GM19238 (cell line): Measurements from ENCODE around the gene PLEK2.
"Not testable (repeated sequence)": the region's sequence is repeated elsewhere in the genome, so short reads cannot be mapped to it uniquely, and the experiment has no call there.

Source experiments
- DNase-seq: peaks from one replicate; pipeline ENCODE4 v3.0.0; 2011; ENCODE audit warnings: low spot score; ENCODE audit not compliant: insufficient read length

The PLEK2 gene

DNA sequence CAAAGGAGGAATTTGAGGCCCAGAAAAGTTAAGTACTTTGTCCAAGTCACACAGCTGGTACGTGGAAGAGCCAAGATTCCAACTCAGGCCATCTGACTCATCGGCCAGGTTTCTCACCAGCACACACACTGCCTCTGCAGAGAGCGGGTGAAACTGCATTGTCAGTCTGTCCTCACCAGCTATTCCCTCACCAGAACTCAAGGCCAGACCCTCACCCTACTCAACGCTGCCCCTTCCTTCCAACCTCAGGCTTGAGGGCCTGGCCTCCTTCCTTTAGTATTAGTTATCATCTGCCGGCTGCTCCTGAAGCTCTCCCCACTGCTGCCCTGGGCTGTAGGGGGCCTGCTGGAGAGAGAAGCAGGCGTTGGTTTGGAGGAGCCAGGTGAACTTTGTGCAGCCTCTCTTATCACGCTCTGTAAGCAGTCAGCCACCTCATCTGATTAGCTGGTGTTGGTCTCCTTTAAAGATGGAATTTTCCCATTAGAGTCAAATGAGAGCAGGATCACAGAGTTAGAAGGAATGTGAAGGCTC is 16.6 kb upstream of the PLEK2 start:
- no peak for DNase-seq

DNA sequence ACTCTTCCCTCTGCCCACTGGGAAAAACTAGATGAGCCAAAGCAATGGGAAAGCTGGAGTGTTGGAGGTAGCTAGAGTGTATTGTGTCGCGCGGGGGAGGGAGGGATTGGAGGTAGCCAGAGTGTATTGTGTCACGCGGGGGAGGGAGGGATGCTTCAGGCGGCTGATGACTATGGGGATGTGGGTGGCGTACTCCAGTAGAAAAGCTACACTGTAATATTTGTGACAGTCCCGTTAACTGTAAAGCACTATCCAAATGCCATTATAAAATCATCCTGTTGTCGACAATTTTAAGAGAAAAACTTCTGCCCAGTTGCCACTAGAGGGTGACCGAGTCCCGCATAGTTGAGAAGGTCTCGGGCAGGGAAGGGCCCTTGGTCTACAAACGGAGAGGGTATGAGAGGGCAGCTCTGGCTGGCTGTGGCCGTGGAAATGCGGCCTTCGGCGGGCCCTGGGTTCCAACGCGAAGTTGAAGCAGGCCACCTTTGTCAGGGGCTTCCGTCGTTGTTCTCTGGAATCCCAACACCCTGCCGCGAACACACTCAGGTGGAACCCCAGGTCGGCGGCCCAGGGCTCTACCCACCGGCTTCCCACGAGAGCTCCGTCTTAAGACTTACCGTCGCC is 15.1 kb upstream of the PLEK2 start:
- peak; percentile 77 for DNase-seq

DNA sequence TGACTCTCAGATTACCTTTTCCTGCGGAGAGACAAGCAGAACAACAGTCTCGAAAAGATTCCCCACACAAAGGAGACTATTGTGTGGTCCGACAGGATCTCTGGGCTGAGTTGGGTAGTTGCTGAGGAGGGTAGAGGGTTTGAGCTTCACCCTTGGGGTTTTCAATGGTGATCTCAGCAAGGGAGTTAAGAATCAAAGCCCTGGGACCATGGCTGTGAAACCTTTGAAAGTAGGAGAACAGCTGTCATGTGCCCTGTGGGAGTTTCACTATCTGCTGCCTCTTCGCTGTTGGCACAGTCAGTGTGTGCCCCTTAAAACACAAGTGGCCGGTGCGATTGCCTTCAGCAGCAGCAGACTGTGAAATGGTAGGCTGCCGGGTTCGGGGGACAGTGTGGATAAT is 14.2 kb upstream of the PLEK2 start:
- no peak for DNase-seq

DNA sequence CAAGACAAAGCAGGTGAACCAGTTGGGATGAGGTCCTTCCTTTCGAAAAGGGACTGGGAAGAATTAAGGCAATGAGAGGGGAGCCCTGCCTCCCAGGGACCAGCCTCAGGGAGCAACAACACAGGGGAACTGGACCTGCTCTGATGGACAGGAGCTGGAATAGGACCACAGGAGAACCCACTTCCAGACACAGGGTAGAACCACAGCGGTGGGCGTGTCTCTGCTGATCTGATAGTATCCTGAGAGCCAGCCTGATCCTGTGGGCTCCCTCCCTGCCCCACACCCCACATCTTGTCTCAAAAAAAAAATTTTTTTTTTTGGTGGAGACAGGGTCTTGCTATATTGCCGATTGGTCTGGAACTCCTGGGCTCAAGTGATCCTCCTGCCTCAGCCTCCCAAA is 13.6 kb upstream of the PLEK2 start:
- DNase-seq, result no peak

DNA sequence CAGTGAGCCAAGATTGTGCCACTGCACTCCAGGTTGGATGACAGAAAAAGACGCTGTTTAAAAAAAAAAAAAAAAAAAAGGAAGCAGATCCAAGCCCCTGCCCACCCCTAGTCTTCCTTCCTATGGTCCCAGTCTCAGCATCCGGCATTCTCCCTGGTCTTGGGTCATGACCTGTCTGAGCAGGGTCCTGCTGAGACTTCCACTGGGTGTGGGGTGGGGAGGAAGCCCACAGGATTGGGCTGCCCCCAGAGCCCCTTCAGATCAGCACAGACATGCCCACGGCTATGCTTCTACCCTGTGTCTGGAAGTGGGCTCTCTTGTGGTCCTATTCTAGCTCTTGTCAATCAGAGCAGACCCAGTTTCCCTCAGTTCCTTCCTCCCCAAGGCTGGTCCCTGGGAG is 12.6 kb upstream of the PLEK2 start:
- DNase-seq, result no peak

DNA sequence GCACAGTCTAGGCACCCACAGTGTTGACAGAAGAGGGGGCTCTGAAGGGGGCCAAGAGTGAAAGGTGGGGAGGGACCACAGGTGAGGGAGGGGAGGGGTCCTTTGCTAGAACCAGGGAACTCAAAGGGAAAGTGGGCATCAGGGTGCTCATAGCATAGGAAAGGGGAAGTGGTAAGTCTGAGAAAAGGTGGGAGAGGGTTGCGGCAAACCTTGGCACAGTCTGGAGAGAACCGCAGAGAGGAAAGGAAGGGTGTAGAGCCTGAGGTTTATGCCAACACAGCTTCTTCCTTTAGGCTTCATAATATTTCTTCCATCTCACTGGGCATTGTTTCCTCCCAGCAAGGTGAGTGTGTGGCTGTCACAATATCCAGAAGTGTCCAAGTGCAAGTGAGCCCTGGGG is 11.5 kb upstream of the PLEK2 start:
- DNase-seq, result no peak

DNA sequence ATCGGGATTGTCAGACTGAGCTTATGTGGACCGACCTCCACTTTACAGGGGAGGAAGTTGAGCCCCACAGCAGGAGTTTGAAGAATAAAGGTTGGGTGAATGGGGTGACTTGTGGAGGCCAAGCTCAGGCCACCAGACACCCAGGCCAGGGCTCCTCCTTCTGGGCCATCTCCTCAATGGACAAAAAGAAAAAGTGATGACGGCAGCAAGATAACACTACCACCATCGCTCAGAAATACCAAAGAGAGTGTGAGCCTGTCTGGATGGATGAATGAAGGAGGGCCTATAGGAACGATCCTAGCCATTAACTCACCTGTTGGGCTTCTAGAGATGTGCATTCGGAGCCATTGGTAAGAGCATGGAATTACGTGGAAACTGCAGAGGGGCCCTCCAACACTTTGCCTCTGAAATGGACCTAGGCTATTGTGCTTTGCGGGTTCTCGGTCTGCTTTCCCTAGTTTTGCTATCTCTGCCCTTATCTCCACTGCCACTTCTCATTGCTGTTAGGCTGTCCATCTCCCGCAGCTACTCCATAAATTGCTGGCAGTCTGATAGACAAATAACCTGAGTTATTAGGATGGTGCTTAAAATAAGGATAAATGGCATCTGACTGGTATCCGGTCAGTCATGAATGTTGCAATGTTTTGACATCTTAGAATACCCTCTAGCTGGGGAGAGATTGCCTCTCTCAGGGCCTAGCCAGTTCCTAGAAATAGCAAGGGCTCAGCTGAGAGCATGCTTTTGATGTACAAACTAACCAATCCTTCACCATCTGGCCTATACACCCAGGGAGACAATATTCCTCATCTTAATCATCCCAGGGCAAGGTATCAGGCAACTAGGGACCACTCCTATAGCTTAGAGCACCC is 9.6 kb upstream of the PLEK2 start:
- no peak for DNase-seq

DNA sequence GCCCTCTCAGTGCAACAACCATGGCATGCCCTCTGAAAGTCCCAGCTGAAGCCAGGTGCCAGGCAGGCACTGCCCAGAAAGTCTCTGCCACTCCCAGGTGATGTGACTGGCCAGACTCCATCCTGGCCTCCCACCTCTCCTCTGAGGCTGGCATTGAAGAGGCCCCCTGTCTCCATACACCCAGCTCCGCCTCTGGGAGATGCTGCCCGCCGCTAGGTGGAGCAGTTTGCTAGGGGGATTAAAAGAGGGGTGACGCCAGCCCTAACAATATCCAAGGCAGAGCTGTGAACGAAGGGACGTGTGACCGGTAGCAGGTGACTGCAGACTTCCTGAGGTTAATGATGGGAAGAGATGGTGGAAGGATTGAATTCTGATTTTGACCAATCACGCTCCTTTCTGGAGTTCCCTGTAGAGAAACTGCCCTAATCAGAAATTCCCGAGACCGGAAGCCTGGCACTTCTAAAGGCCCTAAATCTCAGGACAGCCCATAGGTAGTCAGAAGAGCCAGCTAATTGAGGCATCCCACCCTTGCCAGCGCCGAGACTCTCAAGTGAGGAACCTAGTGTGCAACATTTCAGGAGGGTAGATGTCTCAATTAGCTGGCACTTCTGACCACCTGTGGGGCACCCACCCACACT is 8.3 kb upstream of the PLEK2 start:
- no peak for DNase-seq

DNA sequence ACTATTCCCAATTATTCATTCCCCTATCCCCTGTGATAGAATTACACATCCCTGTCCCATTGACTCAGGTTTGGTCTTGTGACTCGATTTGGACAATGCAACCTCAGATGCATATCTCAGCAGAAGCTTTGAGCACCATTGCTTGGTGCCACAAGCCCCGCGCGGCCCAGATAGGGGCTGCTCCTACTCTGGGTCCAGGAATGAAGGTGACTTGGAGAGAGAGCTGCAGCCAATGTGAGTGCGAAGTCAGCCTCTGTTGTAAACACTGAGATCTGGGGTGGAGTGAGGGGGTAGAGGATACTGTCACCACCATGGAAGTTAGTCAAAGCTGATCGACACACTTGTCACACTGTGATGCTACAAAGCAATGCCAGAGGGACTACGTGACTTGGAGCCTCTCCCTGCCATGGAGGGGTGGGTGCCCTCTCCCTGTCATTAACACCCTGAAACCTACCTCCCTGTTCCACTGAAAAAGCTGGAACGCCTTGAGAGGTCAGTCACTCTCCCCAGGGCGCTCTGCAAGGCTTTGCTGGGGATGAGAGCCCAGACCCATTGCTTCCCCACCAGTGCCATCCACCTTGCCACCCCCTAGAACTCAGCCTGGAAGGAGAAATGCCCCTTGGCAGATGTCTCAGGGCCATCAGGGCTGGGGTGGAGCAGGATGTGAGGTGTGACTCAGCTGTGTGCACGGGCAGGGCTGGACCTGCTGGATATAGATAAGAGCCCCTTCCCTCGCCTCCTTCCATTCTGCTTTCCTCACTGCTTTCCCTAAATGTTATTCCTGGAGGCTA is 6.6 kb upstream of the PLEK2 start:
- no peak for DNase-seq

DNA sequence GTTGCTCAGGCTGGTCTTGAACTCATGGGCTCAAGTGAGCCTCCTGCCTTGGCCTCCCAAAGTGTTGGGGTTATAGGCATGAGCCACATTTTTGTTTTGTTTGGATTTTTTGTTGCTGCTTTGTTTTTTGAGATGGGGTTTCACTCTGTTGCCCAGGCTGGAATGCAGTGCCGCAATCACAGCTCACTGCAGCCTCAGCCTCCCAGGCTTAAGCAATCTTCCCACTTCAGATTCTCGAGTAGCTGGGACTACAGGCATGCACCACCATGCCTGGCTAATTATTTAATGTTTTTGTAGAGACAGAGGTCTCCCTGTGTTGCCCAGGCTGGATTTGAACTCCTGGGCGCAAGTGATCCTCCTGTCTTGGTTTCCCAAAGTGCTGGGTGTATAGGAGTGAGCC is 5.7 kb upstream of the PLEK2 start:
- DNase-seq, result no peak

DNA sequence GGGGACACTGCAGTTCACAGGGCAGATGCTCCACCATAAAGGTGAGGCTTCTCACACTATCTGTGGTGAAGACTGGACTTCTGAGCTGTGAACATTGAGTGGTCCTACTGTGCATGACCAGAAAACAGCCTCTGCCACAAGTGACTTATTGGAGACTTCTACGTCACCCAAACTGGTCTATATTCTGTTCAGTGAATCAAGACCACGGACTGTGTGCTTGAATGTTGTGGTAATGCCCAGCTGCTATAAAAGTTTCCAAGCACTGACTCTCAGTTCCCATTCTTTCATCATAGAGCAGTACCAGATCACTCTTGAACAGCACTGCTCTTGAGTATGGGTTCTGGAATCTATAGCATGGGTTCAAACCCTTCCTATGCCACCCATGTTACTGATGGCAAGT is 4.8 kb upstream of the PLEK2 start:
- no peak for DNase-seq

DNA sequence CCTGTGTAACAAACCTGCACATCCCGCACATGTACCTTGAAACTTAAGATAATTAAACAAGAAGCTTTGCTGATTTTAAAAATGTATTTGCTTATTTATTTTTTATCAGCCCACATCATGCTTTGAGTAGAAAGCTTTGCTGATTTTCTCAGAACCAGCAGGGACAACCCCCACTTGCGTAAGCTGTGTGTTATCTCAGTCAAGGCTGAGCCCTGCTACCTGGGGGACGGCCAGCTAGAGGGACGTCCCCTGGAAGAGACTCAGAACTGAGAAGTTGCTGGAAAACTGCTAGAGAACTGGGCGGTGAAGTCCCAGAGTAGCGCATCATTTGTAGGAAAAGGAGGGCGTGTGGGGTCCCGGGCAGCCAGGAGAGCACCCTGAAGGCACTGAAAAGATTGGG is 4.1 kb upstream of the PLEK2 start:
- no peak for DNase-seq

DNA sequence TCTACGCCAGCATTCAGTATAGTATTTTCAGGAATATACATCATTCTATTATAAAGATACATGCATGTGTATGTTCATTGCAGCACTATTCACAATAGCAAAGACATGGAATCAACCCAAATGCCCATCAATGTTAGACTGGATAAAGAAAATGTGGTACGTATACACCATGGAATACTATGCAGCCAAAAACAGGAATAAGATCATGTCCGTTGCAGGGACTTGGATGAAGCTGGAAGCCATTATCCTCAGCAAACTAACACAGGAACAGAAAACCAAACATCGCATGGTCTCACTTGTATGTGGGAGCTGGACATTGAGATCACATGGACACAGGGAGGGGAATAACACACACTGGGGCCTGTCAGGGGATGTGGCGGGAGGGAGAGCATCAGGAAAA is 3.6 kb upstream of the PLEK2 start:
- not testable (repeated sequence) for DNase-seq

DNA sequence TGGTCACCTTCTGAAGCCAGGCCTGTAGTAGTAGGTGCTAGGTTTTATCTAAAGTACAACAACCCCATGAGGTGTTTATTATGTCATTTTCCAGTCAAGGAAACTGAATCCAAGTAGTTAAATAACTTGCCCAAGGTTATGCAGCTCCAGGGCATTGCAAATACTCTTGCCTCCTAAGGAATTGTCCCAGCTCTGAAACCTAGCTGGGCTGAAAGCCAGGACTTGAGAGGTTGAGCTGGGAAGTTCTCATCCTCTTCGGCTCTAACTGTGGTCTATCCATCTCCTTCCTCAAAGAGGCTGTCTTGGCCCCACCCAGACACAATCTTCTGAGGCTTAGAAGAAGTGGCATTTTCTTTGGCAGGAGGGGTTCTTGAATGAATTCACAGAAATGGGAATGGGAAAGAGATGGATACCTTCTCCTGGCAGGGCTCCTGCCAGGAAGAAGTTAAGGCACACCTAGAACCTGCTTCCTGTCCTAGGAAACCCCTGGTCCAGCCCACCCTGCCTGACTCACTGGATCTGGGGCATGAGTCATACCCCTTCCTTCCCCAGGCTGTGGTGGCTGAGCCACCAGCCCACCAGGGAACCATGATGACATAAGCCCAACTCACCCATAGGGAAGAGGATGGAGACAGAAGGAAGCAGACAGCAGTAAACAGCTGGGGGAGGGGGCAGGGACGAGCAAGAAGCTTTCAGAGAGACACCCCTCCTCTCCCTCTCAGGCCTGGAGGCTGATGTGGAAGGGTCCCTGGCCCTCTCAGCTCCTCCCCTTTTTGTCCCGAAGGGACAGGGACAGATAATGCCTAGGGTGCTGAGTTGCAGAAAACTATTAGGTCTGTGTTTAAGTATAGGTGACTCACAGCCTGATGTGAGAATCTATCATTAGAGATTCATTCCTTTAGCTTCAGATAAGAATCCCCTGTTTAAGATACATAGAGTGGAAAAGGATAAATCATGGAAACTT is 2.1 kb upstream of the PLEK2 start:
- no peak for DNase-seq

DNA sequence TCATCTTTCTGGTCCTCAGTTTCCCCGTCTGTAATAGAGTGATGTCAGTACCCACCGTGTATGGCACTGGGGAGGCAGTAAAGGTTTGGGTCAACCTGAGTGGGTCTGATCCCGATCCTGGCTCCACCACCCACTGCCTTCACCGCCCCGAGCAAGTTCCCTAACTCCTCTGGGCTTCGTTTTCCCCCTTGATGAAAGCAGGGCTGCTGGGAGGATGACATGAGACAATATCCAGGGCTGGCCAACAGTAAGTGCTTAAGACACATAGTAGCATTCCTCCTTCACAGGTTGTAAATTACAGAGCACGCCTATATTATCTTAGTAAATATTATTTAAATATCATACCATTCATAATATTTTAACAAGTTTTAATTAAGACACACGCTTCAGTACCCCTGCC is 595 bp downstream of the PLEK2 start:
- no peak for DNase-seq

DNA sequence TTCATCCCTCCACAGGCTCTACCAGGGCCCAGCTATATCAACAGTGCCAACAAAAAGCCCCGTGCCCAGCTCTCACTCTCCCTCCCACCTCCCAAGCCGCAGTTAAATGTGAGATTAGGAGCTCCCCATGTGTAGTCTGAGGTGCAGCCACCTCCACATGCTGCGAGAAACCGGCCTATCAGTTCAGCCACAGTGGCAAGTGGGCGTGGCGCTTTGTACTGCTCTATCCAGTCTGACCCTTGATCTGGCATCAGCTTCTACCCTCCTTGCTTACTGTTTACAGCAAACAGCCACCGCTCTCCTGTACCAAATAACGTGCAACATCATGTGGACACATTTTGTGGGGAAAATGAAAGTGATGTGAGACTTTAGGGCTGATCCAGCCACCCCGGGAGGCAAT is 1.7 kb downstream of the PLEK2 start:
- DNase-seq, result no peak

DNA sequence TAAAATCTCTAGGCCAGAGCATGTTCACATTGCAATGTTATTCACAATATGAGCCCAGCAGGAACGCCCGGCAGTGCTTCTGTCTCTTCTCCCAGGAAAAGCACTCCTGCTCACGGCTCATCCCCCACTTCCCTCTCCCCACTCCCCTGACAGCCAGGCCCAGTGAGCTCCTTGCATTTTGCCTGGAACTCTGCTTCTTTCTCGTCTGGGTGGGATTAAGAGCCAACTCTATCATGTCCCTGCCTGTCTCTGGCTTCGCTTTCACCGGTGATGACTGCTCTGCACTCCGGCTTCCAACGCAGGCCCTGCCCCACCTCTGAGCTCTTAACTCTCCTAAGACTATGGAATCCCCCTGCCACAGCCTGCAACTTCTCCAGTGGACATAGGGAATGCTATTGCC is 2.5 kb downstream of the PLEK2 start:
- DNase-seq, result no peak

DNA sequence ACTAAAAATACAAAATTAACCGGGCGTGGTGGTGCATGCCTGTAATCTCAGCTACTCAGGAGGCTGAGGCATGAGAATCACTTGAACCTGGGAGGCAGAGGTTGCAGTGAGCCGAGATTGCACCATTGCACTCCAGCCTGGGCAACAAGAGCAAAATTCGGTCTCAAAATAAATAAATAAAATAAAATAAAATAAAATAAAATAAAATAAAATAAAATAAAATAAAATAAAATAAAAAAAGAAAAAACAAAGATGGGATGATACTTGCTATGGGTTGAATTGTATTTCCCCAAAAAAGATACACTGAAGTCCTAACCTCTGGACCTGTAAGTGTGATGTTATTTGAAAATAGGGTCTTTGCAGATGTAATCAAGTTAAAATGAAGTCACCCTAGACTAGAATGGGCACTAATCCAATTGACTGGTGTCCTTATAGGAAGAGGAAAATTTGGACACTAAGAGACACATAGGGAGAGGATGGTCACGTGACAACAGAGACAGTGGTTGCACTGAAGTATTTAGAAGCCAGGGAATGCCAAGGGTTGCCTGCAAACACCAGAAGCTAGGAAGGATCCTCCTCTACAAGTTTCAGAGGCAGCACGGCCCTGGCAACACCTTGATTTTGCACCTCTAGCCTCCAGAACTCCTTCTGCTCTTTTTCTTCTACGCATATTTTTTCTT is 3.7 kb downstream of the PLEK2 start:
- not testable (repeated sequence) for DNase-seq

DNA sequence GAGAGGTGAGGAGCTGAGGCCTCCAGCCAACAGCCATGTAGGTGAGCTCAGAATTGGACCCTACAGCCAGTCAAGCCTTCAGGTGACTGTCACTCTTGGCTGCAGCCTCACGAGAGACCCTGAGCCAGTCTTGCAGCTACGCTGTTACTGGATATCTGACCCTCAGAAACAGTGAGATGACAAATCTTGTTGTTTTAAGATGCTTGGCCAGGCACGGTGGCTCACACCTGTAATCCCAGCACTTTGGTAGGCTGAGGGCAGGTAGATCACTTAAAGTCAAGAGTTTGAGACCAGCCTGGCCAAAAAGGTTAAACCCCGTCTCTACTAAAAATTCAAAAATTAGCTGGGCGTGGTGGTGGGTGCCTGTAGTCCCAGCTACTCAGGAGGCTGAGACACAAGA is 6.2 kb downstream of the PLEK2 start:
- no peak for DNase-seq

DNA sequence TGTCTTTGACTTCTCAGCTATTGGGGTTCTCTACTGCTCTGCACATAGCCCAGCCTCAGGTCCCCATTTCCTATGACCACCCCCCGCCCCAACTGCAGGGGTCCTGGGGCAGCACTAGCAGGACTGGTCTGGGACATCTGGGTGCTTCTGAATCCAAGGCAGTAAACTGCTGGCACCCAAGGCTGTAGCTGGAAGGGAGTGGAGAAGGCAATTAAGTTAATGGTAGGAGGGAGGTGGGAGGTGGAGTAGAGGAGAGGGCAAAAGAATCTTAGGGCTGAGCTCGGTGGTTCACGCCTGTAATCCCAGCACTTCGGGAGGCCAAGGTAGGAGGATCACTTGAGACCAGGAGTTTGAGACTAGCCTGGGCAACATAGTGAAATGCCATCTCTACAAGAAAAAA is 11.5 kb downstream of the PLEK2 start:
- no peak for DNase-seq
